COLO829 (cell line): ENCODE measurements around the gene TAS2R30.
"Not testable (repeated sequence)": the region's sequence is repeated elsewhere in the genome, so short reads cannot be mapped to it uniquely, and the experiment has no call there.

Source experiments
- DNase-seq: peaks from one replicate; pipeline ENCODE4 v3.0.0; 2012; ENCODE audit warnings: low spot score

The TAS2R30 gene

GRCh38 chr12:11114130-11114529 is 20.3 kb downstream of the TAS2R30 start:
- DNase-seq = not testable (repeated sequence)

GRCh38 chr12:11111213-11111612 is 23.2 kb downstream of the TAS2R30 start:
- DNase-seq = not testable (repeated sequence)

GRCh38 chr12:11108862-11109261 is 25.6 kb downstream of the TAS2R30 start:
- no peak for DNase-seq

GRCh38 chr12:11107719-11108118 is 26.7 kb downstream of the TAS2R30 start:
- DNase-seq = no peak

- DNase-seq = no peak
These were observed 28.2 kb downstream of the TAS2R30 start for GRCh38 chr12:11106288-11106687.

GRCh38 chr12:11105546-11105945 is 28.9 kb downstream of the TAS2R30 start:
- DNase-seq = no peak

- DNase-seq = not testable (repeated sequence)
These were observed 39.5 kb downstream of the TAS2R30 start for GRCh38 chr12:11094910-11095309.

- DNase-seq = no peak
These were observed 42.3 kb downstream of the TAS2R30 start, which contains the start of gene TAS2R43 for GRCh38 chr12:11092128-11092527. TSS of gene TAS2R43 (minus strand) at chr12:11092313. CDS start at chr12:11092229, 84 bp downstream.

- no peak for DNase-seq
These were observed 45.2 kb downstream of the TAS2R30 start for GRCh38 chr12:11089246-11089645.

- no peak for DNase-seq
These were observed 49.0 kb downstream of the TAS2R30 start for GRCh38 chr12:11085419-11085818.
